Measurements from ENCODE around the gene GDPD5.
A peak's percentile ranks its signal among the peaks of the same experiment; 100 is the strongest.

GDPD5 gene, protein sequence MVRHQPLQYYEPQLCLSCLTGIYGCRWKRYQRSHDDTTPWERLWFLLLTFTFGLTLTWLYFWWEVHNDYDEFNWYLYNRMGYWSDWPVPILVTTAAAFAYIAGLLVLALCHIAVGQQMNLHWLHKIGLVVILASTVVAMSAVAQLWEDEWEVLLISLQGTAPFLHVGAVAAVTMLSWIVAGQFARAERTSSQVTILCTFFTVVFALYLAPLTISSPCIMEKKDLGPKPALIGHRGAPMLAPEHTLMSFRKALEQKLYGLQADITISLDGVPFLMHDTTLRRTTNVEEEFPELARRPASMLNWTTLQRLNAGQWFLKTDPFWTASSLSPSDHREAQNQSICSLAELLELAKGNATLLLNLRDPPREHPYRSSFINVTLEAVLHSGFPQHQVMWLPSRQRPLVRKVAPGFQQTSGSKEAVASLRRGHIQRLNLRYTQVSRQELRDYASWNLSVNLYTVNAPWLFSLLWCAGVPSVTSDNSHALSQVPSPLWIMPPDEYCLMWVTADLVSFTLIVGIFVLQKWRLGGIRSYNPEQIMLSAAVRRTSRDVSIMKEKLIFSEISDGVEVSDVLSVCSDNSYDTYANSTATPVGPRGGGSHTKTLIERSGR

DNA sequence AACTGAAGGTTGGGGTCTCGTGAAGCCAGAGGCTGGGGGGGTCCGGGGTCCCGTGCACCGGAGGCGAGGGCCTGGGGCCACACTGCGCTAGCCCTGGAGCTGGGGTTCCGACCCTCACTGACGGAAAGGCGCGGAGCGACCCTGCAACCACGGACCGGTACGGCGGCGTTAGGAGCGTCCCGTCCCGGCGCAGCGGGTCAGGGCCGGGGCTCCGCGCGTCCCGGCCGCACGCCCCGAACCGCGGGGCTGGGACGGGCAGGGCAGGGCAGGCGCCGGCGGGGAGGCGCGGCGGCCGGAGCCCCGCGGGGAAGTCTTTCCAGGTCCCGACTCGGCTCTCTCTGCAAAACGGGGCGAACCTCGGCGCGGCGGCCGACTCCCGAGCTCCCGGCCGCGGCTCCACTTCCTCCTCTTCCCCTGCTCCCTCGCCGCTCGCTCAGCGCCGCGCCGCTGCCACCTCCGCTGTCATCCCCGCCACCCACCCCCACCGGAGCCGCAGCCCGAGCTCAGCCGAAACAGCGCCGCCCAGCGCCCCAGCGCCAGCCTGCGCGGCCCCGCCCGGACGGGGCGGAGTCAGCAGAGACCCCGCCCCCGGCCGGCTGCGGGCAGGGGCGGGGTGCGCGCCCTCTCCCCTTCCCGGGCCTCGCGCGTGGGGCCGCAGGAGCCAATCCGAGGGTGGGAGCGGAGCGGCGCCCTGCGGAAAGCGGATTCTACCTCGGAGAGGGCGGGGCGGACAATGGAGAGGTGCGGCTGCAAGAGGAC, at the start of gene GDPD5:
GDPD5 (minus strand) TSS at position 509 of the 759 bp plus-strand sequence. CDS start 48,206 bp downstream, outside the sequence.
- H3K27ac Mint-ChIP-seq, result peak within 1 kb of the TSS; percentile 56
- peaks cover 30% of the 10 kb centered on the region for H3K27me3 Mint-ChIP-seq (ENCODE audit: low read depth)
- peak within 1 kb of the TSS; percentile 81 for H3K4me3 Mint-ChIP-seq
- H3K36me3 Mint-ChIP-seq (ENCODE audit: low read depth), result no peaks in the 10 kb centered on the region
- H3K9me3 Mint-ChIP-seq, result no peaks in the 10 kb centered on the region
- H3K4me1 Mint-ChIP-seq (ENCODE audit: low read depth), result peaks cover 20% of the 10 kb centered on the region

DNA sequence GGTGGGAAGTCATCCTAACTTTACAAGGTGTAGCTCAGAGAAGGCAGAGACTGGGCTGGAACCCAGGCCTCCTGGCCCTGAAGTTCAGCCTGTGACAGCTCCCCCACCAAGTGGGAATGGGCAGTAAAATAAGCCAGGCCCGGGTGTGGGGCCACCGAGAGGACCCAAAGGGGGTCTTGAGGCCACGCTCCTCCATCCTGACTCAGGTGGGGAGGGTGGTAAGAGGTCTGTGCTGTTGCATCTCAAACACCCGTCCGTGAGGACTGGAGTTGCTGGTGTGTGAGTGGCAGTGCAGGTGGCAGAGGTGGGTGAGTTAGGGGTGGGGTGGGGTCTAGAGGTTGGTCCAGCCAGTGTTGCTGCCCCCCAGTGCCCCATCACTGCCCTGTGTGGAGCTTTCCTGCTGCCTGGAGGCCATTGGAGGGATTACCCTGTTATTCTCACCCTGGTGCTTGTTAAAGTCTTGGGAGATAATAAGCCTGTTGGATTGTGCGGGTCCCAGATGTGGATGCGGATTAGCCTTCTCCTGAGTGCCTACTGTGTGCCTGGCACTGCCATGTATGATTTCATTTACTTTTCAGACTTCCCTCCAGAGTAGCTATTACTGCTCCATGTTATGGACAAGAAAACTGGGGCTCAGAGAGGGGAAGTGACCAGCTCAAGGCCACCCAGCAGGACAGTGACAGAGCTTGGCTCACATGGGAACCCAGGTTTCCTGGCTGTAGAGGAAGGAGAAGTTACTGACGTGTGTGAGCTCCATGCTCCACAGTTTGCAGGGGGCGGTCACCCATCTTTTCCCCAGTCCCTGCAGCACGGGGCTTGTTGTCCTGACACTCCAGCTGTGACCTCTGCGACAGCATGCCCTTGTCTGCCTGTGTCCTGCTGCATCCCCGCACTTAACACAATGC, 49.2 kb upstream of the GDPD5 start:
- H3K4me1 Mint-ChIP-seq (ENCODE audit: low read depth), result peaks cover 5% of the 10 kb centered on the region
- peaks cover 7% of the 10 kb centered on the region for H3K36me3 Mint-ChIP-seq (ENCODE audit: low read depth)
- no peaks in the 10 kb centered on the region for H3K9me3 Mint-ChIP-seq
- no peak overlapping the region for H3K27ac Mint-ChIP-seq
- H3K4me3 Mint-ChIP-seq, result no peak overlapping the region
- H3K27me3 Mint-ChIP-seq (ENCODE audit: low read depth), result peaks cover 13% of the 10 kb centered on the region

DNA sequence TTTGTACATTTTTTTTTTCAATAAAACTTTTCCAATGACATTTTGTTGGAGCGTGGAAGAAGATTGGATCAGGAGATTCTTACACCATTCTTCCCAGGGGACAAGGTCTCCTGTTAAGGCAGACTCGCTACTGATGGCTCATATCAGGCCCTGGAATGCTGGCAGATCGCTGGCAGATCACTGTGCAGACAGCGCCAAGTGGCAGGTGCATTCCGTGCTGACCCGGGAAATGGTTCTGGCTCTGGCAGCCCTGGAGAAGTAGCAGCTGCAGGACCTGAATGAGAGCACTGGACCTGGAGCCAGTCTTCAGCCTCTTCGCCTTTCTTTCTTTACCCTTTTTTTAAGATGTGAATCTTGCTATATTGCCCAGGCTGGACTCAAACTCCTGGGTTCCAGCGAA, 47.0 kb upstream of the GDPD5 start:
- Mint-ChIP-seq H3K4me3 (no peak overlapping the region), H3K36me3 (ENCODE audit: low read depth) (peaks cover 13% of the 10 kb centered on the region), H3K27me3 (ENCODE audit: low read depth) (no peaks in the 10 kb centered on the region), H3K27ac (no peak overlapping the region), H3K4me1 (ENCODE audit: low read depth) (peaks cover 5% of the 10 kb centered on the region), H3K9me3 (no peaks in the 10 kb centered on the region)

DNA sequence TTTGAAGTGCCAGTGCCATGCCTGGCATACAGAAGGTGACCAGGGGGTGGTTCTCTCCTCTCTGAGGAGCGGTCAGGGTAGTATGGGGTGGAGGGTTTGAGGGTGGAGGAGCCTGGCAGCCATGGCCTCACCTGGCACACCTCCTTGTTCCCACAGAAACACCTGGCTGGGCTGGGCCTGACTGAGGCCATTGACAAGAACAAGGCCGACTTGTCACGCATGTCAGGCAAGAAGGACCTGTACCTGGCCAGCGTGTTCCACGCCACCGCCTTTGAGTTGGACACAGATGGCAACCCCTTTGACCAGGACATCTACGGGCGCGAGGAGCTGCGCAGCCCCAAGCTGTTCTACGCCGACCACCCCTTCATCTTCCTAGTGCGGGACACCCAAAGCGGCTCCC, 45.9 kb upstream of the GDPD5 start:
- H3K27ac Mint-ChIP-seq, result no peak overlapping the region
- no peaks in the 10 kb centered on the region for H3K9me3 Mint-ChIP-seq
- H3K4me1 Mint-ChIP-seq (ENCODE audit: low read depth), result peaks cover 5% of the 10 kb centered on the region
- H3K27me3 Mint-ChIP-seq (ENCODE audit: low read depth), result no peaks in the 10 kb centered on the region
- H3K36me3 Mint-ChIP-seq (ENCODE audit: low read depth), result peaks cover 14% of the 10 kb centered on the region
- no peak overlapping the region for H3K4me3 Mint-ChIP-seq

DNA sequence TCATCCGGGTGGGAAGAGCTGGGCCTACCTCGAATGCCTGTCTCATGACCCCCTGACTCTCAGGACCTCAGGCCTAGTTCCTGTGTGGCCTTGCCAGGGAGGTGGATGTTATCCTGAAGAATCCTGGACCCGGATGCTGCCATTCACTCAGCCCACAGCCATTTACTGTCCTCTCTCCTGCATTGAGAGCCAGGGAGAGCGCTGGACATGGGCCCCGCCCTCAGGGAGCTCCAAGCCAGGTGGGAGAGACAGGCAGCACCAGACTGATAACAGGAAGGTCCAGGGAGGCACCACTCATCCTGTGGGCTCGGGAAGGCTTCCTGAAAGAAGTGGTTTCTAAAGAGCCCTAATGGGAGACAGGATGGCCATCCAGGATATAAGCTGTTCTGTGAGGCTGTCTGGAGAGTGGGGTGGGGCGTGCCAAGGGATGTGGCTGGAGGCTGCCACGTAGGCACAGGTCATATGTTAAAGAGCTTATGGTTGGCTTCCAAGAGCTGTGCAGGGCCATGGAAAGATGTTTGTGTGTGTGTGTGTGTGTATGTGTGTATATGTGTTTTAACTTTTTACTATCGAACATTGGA, 44.9 kb upstream of the GDPD5 start:
- no peaks in the 10 kb centered on the region for H3K27me3 Mint-ChIP-seq (ENCODE audit: low read depth)
- H3K27ac Mint-ChIP-seq, result no peak overlapping the region
- H3K9me3 Mint-ChIP-seq, result no peaks in the 10 kb centered on the region
- H3K36me3 Mint-ChIP-seq (ENCODE audit: low read depth), result peaks cover 14% of the 10 kb centered on the region
- no peak overlapping the region for H3K4me3 Mint-ChIP-seq
- H3K4me1 Mint-ChIP-seq (ENCODE audit: low read depth), result no peaks in the 10 kb centered on the region

DNA sequence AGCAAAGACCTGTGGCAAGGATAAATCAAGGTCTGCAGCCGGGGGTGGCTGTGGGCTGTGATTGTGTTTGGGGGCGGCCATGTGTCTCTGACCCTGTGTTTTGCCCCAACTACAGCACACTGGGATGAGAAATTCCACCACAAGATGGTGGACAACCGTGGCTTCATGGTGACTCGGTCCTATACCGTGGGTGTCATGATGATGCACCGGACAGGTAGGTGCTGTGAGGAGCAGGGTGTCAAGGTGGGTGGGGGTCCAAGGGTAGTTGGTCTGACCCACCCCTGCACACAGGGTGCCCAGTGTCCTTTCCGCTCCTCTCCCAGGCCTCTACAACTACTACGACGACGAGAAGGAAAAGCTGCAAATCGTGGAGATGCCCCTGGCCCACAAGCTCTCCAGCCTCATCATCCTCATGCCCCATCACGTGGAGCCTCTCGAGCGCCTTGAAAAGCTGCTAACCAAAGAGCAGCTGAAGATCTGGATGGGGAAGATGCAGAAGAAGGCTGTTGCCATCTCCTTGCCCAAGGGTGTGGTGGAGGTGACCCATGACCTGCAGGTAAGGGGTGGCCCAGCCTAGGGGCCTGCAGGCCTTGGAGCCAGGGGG, 43.0 kb upstream of the GDPD5 start:
- no peak overlapping the region for H3K27ac Mint-ChIP-seq
- H3K27me3 Mint-ChIP-seq (ENCODE audit: low read depth), result no peaks in the 10 kb centered on the region
- H3K4me3 Mint-ChIP-seq, result no peak overlapping the region
- H3K9me3 Mint-ChIP-seq, result no peaks in the 10 kb centered on the region
- H3K4me1 Mint-ChIP-seq (ENCODE audit: low read depth), result peaks cover 2% of the 10 kb centered on the region
- H3K36me3 Mint-ChIP-seq (ENCODE audit: low read depth), result peaks cover 14% of the 10 kb centered on the region

DNA sequence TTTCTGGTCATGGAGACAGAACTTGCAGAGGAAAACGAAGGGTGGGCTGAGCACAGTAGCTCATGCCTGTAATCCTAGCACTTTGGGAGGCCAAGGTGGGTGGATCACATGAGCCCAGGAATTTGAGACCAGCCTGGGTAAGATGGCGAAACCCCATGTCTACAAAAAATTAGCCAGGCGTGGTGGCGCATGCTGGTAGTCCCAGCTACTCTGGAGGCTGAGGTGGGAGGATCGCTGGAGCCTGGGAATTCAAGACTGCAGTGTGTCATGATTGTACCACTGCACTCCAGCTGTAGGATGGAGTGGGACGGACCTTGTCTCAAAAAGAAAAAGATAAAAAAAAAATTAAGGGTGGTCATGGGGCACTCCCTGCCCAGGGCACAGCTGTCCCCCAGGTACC, 42.2 kb upstream of the GDPD5 start:
- Mint-ChIP-seq H3K9me3 (no peaks in the 10 kb centered on the region), H3K4me3 (no peak overlapping the region), H3K27me3 (ENCODE audit: low read depth) (no peaks in the 10 kb centered on the region), H3K36me3 (ENCODE audit: low read depth) (peaks cover 12% of the 10 kb centered on the region), H3K27ac (no peak overlapping the region), H3K4me1 (ENCODE audit: low read depth) (peaks cover 5% of the 10 kb centered on the region)

DNA sequence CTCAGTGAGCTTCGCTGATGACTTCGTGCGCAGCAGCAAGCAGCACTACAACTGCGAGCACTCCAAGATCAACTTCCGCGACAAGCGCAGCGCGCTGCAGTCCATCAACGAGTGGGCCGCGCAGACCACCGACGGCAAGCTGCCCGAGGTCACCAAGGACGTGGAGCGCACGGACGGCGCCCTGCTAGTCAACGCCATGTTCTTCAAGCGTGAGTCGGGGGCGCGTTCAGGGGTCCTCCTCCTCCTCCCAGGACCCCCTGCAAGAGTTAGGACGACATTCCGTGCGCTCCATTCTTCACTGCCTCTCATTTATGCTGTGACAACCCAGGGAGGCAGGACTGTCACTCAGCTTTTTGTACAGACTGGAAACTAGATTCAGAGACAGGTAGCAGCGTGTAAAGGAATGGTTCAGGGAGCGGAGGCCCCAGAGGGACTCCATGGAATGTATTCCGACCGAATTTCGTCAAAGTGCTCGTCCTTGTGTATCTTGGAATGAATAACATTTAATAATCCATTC, 41.1 kb upstream of the GDPD5 start:
- Mint-ChIP-seq H3K27ac (no peak overlapping the region), H3K9me3 (no peaks in the 10 kb centered on the region), H3K36me3 (ENCODE audit: low read depth) (peaks cover 8% of the 10 kb centered on the region), H3K27me3 (ENCODE audit: low read depth) (no peaks in the 10 kb centered on the region), H3K4me3 (no peak overlapping the region), H3K4me1 (ENCODE audit: low read depth) (peaks cover 12% of the 10 kb centered on the region)

DNA sequence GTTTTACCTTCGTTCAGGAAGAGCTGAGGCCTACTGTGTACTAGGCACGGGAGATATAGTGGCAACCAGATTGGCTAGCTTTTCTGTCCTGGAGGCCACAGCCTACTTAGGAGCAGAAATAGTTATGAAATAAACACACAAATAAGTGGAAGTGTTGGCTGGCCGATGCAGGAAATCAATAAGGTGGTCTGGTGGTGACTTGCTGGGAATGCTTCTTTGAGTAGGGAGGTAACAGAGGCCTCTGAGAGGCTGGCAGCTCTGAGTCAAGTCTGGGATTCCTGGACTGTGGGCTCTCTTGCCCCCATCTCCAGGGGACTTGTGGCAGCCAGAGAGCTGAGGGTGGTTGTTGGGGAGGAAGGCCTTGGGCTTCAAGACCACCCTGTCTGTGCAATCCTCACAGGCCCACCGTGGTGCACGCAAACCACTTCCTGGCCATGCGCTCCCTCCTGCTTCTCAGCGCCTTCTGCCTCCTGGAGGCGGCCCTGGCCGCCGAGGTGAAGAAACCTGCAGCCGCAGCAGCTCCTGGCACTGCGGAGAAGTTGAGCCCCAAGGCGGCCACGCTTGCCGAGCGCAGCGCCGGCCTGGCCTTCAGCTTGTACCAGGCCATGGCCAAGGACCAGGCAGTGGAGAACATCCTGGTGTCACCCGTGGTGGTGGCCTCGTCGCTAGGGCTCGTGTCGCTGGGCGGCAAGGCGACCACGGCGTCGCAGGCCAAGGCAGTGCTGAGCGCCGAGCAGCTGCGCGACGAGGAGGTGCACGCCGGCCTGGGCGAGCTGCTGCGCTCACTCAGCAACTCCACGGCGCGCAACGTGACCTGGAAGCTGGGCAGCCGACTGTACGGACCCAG, 40.4 kb upstream of the GDPD5 start:
- Mint-ChIP-seq H3K27me3 (ENCODE audit: low read depth) (no peaks in the 10 kb centered on the region), H3K9me3 (no peaks in the 10 kb centered on the region), H3K36me3 (ENCODE audit: low read depth) (peaks cover 8% of the 10 kb centered on the region), H3K4me1 (ENCODE audit: low read depth) (peaks cover 18% of the 10 kb centered on the region), H3K4me3 (no peak overlapping the region), H3K27ac (no peak overlapping the region)

DNA sequence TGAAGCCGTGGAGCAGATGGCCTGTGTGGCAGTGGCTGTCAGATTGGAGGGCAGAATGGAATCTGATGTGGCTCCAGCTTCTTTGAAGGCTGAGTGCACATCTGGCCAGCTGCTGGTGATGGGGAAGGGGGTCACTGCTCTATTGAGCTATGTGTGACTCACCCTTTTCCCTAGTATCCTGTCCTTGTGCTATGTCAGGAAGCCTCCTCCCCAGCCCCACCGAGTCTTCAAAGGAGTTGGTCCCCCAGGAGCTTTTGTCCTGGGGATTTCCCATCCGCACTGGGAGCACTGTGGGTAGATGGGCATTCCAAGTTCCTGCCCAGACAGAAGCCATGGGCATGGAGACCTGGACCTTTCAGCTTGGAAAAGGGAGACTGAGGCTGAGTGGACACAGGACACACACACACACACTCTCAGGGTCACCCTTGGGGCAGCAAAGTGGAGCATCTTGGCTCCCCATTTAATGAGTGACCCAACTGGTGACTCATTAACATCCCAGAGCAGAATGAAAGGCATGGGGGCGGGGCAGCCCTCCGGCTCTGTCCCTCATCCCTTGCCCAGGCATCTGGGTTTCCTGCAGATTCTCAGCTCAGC, 39.6 kb upstream of the GDPD5 start:
- Mint-ChIP-seq H3K4me3 (no peak overlapping the region), H3K27me3 (ENCODE audit: low read depth) (peaks cover 5% of the 10 kb centered on the region), H3K4me1 (ENCODE audit: low read depth) (peaks cover 22% of the 10 kb centered on the region), H3K9me3 (no peaks in the 10 kb centered on the region), H3K36me3 (ENCODE audit: low read depth) (peaks cover 8% of the 10 kb centered on the region), H3K27ac (no peak overlapping the region)

DNA sequence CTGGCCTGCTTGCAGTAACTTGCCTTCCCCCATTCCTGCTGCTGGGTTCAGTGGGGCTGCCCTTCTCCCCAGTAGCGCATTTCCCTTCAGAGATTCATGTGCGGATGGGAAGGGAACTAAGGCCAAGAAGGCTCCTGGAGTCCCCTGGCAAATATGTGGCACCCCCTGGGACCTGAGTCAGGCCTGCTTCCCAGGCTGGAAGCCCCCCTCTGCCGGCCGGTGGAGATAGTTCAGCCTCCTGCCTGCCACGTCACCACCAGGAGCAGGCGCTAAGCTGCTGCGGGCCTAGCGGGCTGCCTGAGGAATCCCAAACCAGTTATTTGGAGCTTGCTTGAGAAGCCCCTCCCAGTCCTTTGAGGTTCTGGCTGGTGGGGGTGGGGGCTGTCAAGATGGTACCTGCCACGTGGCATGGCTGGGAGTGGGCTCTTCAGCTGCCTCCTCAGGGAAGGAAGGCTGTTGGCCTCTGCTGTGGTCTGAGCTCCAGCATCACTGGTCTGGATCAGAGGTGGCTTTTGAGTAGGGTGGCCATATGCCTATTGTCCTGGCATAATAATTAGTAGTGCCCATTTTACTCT, 38.3 kb upstream of the GDPD5 start:
- Mint-ChIP-seq H3K27ac (peak overlapping the region; percentile 66), H3K4me3 (peak overlapping the region; percentile 95)

DNA sequence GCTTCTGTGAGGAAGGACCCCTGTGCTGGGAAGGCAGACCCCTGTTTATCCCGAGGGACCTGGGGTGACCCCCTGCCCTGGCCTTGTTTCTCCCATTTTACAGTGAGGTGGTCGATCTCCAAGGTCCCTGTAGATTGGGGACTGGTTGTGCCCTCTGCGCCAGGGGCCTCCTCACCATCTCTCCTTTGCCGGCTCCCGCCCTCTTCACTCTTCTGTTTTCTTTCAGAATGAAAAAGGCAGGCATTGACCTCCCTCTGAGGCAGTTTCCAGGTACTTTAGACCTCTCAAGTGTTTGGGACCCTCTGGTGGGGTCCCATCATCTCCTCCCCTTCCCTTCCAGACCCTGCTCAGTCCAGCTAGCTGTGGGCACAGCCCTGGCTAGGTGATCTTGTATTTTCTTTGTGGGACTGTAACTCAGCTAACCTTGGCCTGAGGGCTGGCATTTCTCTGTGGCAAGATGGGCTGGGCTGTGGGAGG, 37.8 kb upstream of the GDPD5 start:
- peaks cover 22% of the 10 kb centered on the region for H3K4me1 Mint-ChIP-seq (ENCODE audit: low read depth)

More for the DNA sequence above, 38.3 kb upstream of the GDPD5 start:
- Mint-ChIP-seq H3K27me3 (ENCODE audit: low read depth) (peaks cover 5% of the 10 kb centered on the region), H3K36me3 (ENCODE audit: low read depth) (peaks cover 8% of the 10 kb centered on the region), H3K9me3 (no peaks in the 10 kb centered on the region), H3K4me1 (ENCODE audit: low read depth) (peaks cover 22% of the 10 kb centered on the region)

More for the DNA sequence above, 37.8 kb upstream of the GDPD5 start:
- Mint-ChIP-seq H3K4me3 (peak overlapping the region; percentile 95), H3K9me3 (no peaks in the 10 kb centered on the region), H3K27me3 (ENCODE audit: low read depth) (peaks cover 5% of the 10 kb centered on the region), H3K27ac (peak overlapping the region; percentile 66), H3K36me3 (ENCODE audit: low read depth) (peaks cover 5% of the 10 kb centered on the region)

Measured in T-helper 1 cell treated with Interleukin-12 subunit alpha and Interleukin-12 subunit beta and Interleukin-4 antibody, amounts not matched to agents 30 μg/mL and 1 μg/mL, for 36 hours (primary cell).